Astrocyte of the cerebellum (primary cell): ENCODE results near the gene LCMT1.
A peak's percentile ranks its signal among the peaks of the same experiment; 100 is the strongest.

Experiments
- DNase-seq: peaks from one replicate; pipeline ENCODE4 v3.0.0-alpha.2; 2011; ENCODE audit warnings: low read depth
- H3K4me3 ChIP-seq: 2 replicates; pipeline ENCODE4 v1.5.1; 2011; ENCODE audit warnings: mild to moderate bottlenecking, low read depth, low read length, moderate library complexity
- CTCF ChIP-seq: IDR thresholded peaks from 2 replicates; pipeline ENCODE4 v1.5.1; 2012; ENCODE audit warnings: low read length, low read depth, moderate library complexity, mild to moderate bottlenecking; ENCODE audit errors: missing control alignments
- in situ Hi-C: cut with HindIII; loops from 2 replicates; pipeline ENCODE4 v1.10.0; 2017; ENCODE audit warnings: low sequenced_read_pairs

Gene LCMT1

GRCh38 chr16:25210758-25211157 lies 99.2 kb downstream of the LCMT1 start:
- TF ChIP-seq CTCF = no peak
- H3K4me3 ChIP-seq = no peak overlapping the region
- peak; percentile 4 for DNase-seq
- in situ Hi-C loops = no loop called here

GRCh38 chr16:25212636-25213035 lies 101.1 kb downstream of the LCMT1 start:
- no peak overlapping the region for H3K4me3 ChIP-seq
- DNase-seq = no peak
- TF ChIP-seq CTCF = no peak
- in situ Hi-C loops = no loop called here

- no peak overlapping the region for H3K4me3 ChIP-seq
- no peak for DNase-seq
- in situ Hi-C loops = no loop called here
- no peak for TF ChIP-seq CTCF
These were observed 102.3 kb downstream of the LCMT1 start for GRCh38 chr16:25213709-25214397.

DNA sequence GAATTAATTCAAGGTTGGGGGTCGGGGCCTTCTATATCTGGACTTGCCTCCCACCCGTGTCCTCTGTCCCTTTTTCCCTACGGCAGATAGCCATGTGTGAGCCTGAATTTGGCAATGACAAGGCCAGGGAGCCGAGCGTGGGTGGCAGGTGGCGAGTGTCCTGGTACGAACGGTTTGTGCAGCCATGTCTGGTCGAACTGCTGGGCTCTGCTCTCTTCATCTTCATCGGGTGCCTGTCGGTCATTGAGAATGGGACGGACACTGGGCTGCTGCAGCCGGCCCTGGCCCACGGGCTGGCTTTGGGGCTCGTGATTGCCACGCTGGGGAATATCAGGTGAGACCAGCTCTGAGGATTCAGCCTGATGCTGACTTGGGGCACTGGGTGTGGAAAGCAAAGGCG lies 105.6 kb downstream of the LCMT1 start:
- no peak overlapping the region for H3K4me3 ChIP-seq
- DNase-seq = no peak
- in situ Hi-C loops = no loop called here
- no peak for TF ChIP-seq CTCF

GRCh38 chr16:25217921-25218320 lies 106.4 kb downstream of the LCMT1 start:
- in situ Hi-C loops = no loop called here
- no peak for DNase-seq
- TF ChIP-seq CTCF = no peak
- no peak overlapping the region for H3K4me3 ChIP-seq

DNA sequence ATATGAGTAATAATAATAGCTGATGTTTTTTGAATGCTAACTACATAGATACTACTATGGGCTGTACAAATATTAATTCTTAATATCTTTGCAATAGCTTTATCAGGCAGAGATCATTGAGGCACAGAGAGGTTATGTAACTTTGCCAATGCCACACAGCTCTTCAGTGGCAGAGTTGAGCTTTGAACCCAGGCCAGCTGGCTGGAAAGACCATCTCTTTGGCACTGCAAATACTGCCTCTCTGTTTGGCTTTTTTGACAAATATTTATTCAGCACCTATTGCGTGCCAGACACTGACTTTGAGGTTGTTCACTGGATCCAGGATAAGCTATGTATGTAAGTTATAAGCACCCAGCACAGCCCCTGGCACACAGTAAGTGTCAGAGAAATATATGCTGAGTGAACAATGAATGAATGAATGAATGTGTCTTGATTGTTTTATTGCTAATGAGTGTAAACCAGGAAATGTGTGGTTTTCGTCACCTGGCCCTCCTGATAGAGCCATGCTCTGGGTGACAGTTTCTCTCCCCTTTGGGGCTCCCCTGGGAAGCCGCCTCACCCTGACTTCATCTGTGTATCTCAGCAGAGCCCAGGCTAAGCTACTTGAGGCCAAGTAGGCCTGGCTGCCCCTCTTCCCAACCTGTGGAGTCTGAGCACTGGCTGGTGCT lies 107.7 kb downstream of the LCMT1 start:
- H3K4me3 ChIP-seq = no peak overlapping the region
- no peak for TF ChIP-seq CTCF
- no peak for DNase-seq
- in situ Hi-C loops = no loop called here
